Urinary bladder (tissue), 4 donors: ENCODE data around the gene SLC38A3. TPM values are rescaled to one million over a fixed set of nuclear protein-coding genes. Genes with fewer than 3 reads are reported as not detected.

ENCODE experiments used
- DNase-seq: peaks from one replicate; pipeline ENCODE4 v3.0.0-alpha.2; 2015; ENCODE audit errors: extremely low spot score
- H3K27ac ChIP-seq: one replicate; pipeline ENCODE4 v1.5.1; 2013; ENCODE audit warnings: low read depth, mild to moderate bottlenecking, moderate library complexity
- H3K36me3 ChIP-seq: one replicate; pipeline ENCODE4 v1.6.1; 2013; ENCODE audit warnings: mild to moderate bottlenecking, moderate library complexity; ENCODE audit not compliant: insufficient read depth
- H3K4me1 ChIP-seq: one replicate; pipeline ENCODE4 v1.6.1; 2013; ENCODE audit warnings: mild to moderate bottlenecking, moderate library complexity; ENCODE audit not compliant: insufficient read depth
- H3K4me3 ChIP-seq: one replicate; pipeline ENCODE4 v1.5.1; 2013; ENCODE audit warnings: low read depth, low read length
- WGBS: extraction: QIAGEN DNeasy Blood & Tissue Kit; methylation state at CpG from one replicate; pipeline ENCODE4 v1.1.7; 2013; 5-methylcytosine and 5-hydroxymethylcytosine counted together
- polyA plus RNA-seq: library from polyadenylated mRNA; stranded (reverse); fragments of 200-250 nt; gene quantifications from one replicate; pipeline ENCODE4 v1.2.3, GENCODE V29; 2013
- total RNA-seq: library from RNA; depleted of rRNA; stranded (reverse); fragments of >200 nt; gene quantifications from one replicate; pipeline ENCODE4 v1.2.3, GENCODE V29; 2014
- donor health status: healthy with polysubstance abuse.
- donor health status: healthy.

SLC38A3 gene
- total and polyA plus RNA-seq, 2 donors = 0.14 to 0.63 TPM

- Histone ChIP-seq H3K4me1 (no peaks in the 10 kb centered on the region), H3K4me3 (no peak overlapping the region), H3K36me3 (no peaks in the 10 kb centered on the region), H3K27ac (no peak overlapping the region)
- 89% methylated on average over 7 of the region's 7 CpGs for WGBS
- DNase-seq = no peak
Measured at GRCh38 chr3:50189989-50190388, 15.1 kb upstream of the SLC38A3 start.

GRCh38 chr3:50190936-50191660 lies 14.0 kb upstream of the SLC38A3 start, which contains the start of gene GNAT1:
GNAT1 (plus strand) TSS chr3:50191610; CDS start chr3:50191726, 116 bp downstream.
- Histone ChIP-seq H3K4me3 (no peak within 1 kb of the TSS), H3K27ac (no peak within 1 kb of the TSS), H3K4me1 (no peaks in the 10 kb centered on the region), H3K36me3 (no peaks in the 10 kb centered on the region)
- 74% methylated on average over 8 of the region's 8 CpGs for WGBS
- no peak for DNase-seq

- no peaks in the 10 kb centered on the region for H3K4me1 ChIP-seq
- no peaks in the 10 kb centered on the region for H3K36me3 ChIP-seq
- DNase-seq = no peak
- no peak overlapping the region for H3K27ac ChIP-seq
- no peak overlapping the region for H3K4me3 ChIP-seq
- WGBS = 83% methylated on average over 8 of the region's 8 CpGs
Measured at GRCh38 chr3:50192124-50192523, 12.9 kb upstream of the SLC38A3 start.

- Histone ChIP-seq H3K36me3 (no peaks in the 10 kb centered on the region), H3K27ac (no peak overlapping the region), H3K4me3 (no peak overlapping the region), H3K4me1 (no peaks in the 10 kb centered on the region)
- peak; percentile 18 for DNase-seq
- WGBS = 12% methylated on average over 21 of the region's 21 CpGs
Measured at GRCh38 chr3:50192689-50193141, 12.4 kb upstream of the SLC38A3 start.

- no peaks in the 10 kb centered on the region for H3K4me1 ChIP-seq
- WGBS = 47% methylated on average over 36 of the region's 36 CpGs
Measured at GRCh38 chr3:50193286-50193685, 11.8 kb upstream of the SLC38A3 start.

GRCh38 chr3:50193746-50194127 lies 11.3 kb upstream of the SLC38A3 start:
- Histone ChIP-seq H3K4me3 (no peak overlapping the region), H3K4me1 (no peaks in the 10 kb centered on the region), H3K36me3 (no peaks in the 10 kb centered on the region), H3K27ac (no peak overlapping the region)
- DNase-seq = no peak
- 30% methylated on average over 34 of the region's 34 CpGs for WGBS

More at GRCh38 chr3:50193286-50193685, 11.8 kb upstream of the SLC38A3 start:
- Histone ChIP-seq H3K4me3 (no peak overlapping the region), H3K27ac (no peak overlapping the region), H3K36me3 (no peaks in the 10 kb centered on the region)
- DNase-seq = no peak

GRCh38 chr3:50194128-50194902 lies 10.8 kb upstream of the SLC38A3 start:
- WGBS = 9% methylated on average over 70 of the region's 70 CpGs
- no peak for DNase-seq

GRCh38 chr3:50194903-50195500 lies 10.1 kb upstream of the SLC38A3 start:
- H3K27ac ChIP-seq = no peak overlapping the region
- 59% methylated on average over 14 of the region's 14 CpGs for WGBS
- H3K4me1 ChIP-seq = no peaks in the 10 kb centered on the region
- H3K36me3 ChIP-seq = no peaks in the 10 kb centered on the region
- H3K4me3 ChIP-seq = no peak overlapping the region
- DNase-seq = no peak

More at GRCh38 chr3:50194128-50194902, 10.8 kb upstream of the SLC38A3 start:
- Histone ChIP-seq H3K36me3 (no peaks in the 10 kb centered on the region), H3K4me1 (no peaks in the 10 kb centered on the region), H3K4me3 (no peak overlapping the region), H3K27ac (no peak overlapping the region)

GRCh38 chr3:50195501-50196252 lies 9.4 kb upstream of the SLC38A3 start:
- Histone ChIP-seq H3K27ac (no peak overlapping the region), H3K4me3 (no peak overlapping the region), H3K4me1 (no peaks in the 10 kb centered on the region), H3K36me3 (no peaks in the 10 kb centered on the region)
- 50% methylated on average over 4 of the region's 4 CpGs for WGBS
- no peak for DNase-seq

GRCh38 chr3:50196253-50196801 lies 8.7 kb upstream of the SLC38A3 start:
- no peaks in the 10 kb centered on the region for H3K4me1 ChIP-seq
- WGBS = 62% methylated on average over 6 of the region's 6 CpGs
- H3K36me3 ChIP-seq = no peaks in the 10 kb centered on the region
- no peak overlapping the region for H3K4me3 ChIP-seq
- DNase-seq = no peak
- no peak overlapping the region for H3K27ac ChIP-seq

GRCh38 chr3:50201573-50202315 lies 3.3 kb upstream of the SLC38A3 start:
- Histone ChIP-seq H3K4me3 (no peak overlapping the region), H3K4me1 (no peaks in the 10 kb centered on the region), H3K36me3 (no peaks in the 10 kb centered on the region), H3K27ac (no peak overlapping the region)
- DNase-seq = no peak
- WGBS = 83% methylated on average over 10 of the region's 10 CpGs

- Histone ChIP-seq H3K4me3 (no peak overlapping the region), H3K4me1 (no peaks in the 10 kb centered on the region), H3K36me3 (no peaks in the 10 kb centered on the region), H3K27ac (no peak overlapping the region)
- DNase-seq = no peak
- WGBS = 87% methylated on average over 16 of the region's 16 CpGs
Measured at GRCh38 chr3:50202353-50203112, 2.5 kb upstream of the SLC38A3 start.
